AML-193 (cell line): Measurements from ENCODE around the gene LYZL2.
"Not testable (repeated sequence)": the region's sequence is repeated elsewhere in the genome, so short reads cannot be mapped to it uniquely, and the experiment has no call there.

Experiments
- DNase-seq, 2 experiments: peaks; one replicate each; lab custom pipeline; 2025; lab: John Stamatoyannopoulos, UW

LYZL2 gene

DNA sequence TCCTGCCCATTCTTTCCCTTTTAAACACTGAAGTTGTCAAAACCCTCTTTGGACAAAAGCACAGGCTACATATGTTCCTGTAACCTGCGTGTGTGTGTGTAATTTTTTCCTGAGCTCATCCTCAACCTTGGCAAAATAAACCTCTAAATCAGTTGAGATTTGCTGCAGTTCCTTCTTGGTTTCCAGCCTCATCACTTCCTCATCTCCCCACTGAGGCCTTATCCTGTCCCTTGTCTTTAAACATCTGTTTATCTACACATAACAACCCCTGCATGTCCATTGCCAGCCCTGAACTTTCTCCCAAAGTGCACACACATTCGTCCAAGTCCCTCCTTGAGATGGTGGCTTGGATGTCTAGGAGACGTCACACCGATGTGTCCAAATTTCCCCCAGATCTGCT, 35.5 kb downstream of the LYZL2 start:
- no peak for DNase-seq

DNA sequence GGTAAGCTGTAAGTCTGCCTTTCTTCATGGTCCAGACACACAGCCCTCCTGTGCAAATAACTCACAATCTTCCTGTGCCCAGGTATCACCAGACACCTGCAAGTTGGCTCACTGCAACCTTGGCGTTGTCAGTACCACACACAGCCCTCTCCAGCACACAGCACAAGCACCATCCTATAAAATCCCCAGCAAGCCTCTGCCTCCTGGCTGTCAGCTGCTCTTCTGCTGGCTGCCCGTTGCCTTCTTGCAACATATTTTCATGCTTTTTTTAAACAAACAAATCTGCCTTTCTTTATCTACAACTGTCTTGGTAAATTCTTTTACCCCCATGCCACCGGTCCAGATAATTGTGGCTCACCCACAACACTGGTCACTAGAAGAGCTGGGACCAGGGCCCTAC, 36.8 kb downstream of the LYZL2 start:
- not testable (repeated sequence) for DNase-seq

DNA sequence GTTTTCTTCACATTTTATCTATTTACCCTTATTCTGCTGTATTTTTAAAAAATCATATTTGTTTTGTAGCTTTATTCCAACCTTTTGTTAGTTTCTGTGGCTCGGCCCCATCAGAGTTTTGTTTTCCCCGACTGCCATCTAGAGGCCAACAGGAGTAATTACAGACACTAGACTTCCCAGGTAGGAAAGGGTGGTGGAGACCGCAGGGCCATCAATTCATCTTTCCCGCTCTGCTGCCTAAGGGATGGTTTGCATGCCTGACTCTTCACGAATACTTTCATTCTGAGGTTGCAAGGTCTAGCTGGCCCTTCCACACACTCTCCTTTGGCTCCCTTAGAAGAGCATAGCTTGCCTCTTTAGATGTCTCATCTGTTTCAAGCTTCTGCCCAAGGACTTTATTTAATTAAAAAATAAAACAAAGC, 38.3 kb downstream of the LYZL2 start:
- peak; percentile 34 to 36 for DNase-seq

DNA sequence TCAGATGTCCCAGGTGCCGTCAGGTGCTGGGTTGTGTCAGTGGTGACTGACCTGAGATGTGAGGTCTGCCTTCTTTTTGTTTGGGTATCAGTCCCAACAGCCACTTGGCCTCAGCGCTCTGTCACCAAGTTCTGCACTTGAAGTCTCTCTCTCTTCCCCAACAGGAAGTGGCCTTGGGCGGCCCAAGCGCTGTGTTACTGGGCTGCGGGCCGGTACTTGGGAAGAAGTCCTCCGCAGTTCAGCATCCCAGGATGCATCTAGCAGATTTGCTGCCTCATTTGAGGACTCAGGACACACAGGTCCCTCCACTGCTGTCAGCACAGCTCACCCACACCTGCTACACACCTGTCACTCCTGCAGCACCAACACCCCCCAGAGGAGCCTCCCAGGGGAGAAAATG, 40.1 kb downstream of the LYZL2 start:
- no peak for DNase-seq

DNA sequence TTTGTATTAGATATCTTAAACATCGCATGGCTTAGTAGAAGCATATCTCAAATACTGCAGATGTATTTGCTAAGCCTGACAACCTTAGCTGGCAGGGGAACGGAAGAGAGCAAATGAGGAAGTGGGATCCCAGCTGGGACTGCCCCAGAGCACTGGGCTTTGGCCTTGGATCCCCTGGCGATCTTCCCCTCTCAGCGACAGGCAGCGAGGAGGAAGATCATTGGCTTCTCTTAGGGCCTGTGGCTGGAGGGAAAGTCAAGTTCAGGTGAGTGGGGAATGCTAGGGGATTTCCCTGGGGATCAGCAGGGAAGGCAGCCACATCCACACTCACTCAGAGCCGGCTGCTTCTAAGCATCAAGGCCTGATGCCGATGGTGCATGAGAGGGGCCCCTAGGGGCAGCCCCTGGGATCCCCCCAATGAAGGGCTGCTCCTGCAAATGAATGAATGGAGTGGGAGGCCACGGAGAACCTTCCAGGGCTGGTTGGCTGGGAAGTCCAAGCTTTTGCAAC, 42.0 kb downstream of the LYZL2 start:
- peak; percentile 76 to 90 for DNase-seq

DNA sequence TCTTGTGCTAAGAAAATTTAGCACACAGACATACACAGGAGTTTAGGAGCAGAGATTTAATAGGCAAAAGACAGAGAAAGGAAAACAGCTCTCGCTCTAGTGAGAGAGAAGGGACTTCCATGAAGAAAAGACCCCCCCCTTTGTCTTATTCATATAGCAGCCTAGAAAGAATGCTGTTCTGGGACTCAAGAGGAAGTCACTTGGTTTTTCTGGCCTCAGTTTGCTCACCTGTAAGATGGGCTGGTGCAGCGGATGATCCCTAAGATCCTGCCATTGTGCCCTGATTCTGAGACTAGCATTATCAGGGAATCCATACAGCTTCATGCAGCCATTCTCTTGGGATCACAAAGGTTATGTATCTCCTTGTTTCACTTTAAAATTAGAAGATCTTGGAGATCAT, 42.7 kb downstream of the LYZL2 start:
- no peak for DNase-seq

DNA sequence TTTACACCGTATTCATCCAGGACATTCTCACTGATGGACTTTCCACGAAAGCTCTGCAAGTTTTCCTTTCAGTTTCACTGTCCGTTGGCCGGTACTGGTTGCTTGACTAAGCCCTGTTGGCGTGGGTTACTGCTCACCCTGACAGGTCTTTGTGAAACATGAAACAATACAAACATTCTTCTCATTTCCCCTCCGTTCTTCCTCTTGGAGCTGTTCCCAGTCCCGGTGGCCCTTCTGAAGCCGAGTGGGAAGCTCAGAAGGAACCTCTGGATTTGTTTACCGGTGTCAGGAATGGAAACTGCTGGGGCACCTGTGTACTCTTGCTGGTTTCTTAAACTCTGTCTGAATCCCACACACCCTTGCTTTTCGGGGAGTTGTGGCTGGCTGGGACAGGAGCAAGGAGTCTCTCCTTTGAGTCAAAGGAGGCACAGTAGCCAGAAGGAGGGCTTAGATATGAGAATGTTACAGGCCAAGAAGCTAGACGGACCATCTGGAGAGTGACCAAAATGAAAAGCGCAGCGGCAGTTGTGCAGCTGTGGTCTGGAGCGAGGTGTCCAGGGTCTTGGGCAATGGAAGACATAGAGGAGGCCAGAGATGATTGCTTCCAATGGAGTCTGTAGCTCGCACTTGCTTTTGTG, 45.7 kb downstream of the LYZL2 start:
- DNase-seq, result peak; percentile 12 to 41

DNA sequence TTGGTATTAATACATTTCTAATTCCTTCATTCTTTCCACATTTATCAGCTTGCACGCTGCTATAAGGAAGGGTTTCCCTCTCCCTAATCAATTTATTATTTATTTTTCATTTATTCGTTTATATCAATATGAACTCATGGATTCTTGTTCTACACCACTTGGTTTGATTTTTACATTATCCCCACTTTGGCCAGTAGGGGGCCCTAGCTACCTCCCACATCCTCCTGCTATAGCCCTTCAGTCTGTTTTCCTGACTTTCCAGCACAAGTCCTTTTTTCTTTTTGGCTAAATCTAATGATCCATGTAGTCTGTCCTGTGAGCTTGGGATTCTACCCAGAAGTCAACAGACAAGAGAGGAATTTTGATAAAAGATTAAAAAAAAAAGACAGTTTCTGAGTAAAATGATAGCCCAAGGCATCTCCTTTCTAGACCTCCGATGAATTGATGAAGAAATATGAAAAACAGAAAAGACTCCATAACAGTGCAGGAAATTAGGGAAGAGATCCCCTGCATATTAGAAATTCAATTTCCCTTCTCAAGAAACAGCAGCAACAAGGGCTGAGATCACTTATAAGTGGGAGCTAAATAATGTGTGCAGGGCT, 47.7 kb downstream of the LYZL2 start:
- peak; percentile 12 to 30 for DNase-seq

DNA sequence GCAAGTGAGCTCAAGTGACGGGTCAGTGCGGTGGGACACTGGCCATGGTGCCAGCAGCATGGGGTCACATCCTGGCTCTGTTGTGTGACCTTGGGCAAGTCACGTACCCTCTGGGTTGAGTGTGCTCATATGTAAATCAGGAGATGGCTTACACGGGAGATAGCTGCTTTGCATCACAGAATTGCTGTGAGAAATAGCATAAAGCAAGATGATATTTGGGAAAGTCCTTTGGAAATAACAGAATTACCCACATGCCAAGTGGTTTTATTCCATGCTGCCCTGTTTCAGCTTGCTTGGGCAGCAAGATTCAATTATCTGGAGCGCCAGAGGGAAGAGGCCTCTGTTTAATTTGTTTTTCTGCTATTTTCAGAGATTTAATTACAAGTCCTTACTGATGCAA, 48.9 kb downstream of the LYZL2 start:
- DNase-seq, result no peak

DNA sequence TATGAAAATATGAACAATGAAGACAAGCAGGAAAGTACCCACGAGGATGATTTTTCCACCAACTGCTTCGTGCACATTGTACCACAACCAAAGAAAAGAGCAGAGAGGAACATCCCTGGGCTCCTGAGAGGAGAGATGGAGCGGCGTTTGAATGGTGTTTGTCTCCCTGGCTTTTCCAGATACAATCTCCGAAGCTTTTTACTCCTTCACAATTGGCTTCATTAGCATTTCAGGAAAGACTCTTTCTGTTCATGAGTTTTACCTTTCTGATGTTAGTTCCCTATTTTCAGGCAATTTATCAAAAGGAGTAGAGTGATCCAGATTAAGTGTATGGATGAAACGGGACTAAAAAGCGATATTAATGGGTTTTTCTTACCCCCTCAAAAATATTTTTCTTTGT, 49.3 kb downstream of the LYZL2 start:
- DNase-seq, result no peak

DNA sequence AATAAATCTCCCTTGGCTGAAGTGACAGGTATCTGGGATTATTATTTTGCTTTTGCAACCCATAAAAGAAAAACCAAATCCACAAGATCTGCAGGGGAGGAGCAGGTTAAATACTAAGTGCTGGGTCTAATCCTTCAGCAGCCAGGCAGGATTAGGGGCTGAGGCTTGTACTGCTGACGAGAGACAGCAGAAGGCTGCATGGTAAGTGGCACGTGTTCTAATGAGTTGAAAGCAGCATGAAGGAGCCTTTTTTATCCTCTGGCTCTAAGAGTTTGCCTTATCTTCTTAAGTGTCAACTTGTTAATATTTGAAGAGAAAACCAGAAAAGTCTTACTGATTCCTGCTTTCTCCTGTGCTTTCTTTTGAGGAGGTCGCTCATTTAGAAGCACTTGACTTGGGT, 50.0 kb downstream of the LYZL2 start:
- no peak for DNase-seq

DNA sequence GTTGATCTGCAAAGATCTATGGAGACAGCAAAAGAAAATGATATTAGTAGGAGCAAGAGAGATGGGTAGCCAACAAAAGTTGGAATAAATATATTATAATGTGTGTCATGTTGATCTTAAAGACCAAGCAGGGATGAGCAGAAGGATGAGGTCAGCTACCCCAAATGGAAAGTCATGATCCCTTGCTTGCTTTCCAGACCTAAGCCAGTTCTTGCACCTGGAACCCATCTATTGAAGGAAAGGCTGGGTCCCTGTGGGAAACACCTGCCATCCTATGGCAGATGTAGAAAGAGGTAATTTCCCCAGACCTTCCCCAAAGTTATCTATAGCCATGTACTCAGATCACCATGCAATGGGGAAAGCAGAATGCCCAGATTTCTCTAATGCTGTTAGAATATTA, 52.5 kb downstream of the LYZL2 start:
- no peak for DNase-seq

DNA sequence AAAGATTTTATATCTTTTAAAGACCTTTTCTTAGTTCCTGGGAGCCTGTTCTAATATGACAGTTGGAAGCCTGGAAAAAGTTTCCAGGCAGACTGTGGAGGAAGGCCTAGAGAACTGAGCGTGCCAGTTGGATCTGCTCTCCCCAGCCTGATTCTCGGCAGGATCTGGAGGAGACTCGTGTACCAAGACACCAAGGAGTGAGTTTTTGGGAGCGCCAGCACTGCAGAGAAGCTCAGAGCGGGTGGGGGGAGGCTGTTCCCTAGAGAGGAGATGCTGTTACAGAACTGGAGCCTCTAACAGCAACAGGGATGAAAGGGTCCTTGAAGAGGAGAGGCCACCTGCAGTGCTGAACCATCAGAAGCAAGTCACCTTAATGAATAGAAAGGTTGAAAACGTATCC, 52.9 kb downstream of the LYZL2 start:
- DNase-seq, result no peak

DNA sequence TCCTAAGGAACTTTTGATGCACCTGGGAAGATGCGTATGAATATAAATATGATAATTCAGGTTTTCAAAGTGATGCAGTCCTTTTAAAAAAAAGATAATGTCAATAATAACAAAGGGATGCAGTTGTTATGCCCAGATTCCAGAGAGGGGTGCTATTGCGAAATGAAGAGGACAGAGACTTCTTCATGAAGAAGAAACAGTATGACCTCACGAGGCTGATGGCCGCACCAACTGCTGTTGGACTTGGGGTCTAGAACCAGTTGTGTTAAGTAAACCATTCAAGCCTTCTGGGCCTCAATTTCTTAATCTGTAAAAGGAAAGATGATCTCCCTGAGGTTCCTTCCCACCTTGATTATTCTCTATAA, 55.1 kb downstream of the LYZL2 start:
- DNase-seq, result no peak

DNA sequence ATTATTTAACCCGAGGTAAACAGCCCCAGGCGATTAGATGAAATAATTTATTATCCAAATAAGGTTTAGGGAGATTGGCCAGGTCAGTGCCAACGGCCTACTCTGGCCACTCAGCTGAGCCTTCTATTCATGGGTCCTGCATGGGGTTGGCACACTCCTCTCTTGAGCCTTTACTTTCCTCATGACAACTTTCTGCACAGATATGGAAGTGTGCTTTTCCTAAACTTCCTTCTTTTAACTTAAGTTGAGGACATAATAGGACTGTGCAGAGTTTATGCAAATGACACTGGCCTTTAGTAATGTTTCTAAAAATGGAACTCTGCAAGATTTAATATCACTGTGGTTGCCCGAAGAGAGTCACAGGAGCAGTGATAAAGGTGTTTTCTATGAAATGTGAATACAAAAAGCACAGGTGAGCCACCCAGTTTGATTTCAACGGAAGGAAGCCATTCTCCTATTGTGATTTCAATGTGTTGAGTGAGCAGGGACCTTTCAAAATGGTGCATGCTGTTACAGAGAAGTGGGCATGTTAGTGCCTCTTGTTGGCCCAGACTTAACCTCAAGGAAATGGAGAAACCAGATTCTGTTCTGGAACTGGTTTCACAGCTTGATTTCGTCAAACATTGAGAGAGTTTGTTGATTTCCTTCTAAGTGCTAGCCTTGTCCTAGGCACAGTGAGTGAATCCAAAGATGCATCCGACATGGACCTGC, 55.7 kb downstream of the LYZL2 start:
- DNase-seq, result no peak

DNA sequence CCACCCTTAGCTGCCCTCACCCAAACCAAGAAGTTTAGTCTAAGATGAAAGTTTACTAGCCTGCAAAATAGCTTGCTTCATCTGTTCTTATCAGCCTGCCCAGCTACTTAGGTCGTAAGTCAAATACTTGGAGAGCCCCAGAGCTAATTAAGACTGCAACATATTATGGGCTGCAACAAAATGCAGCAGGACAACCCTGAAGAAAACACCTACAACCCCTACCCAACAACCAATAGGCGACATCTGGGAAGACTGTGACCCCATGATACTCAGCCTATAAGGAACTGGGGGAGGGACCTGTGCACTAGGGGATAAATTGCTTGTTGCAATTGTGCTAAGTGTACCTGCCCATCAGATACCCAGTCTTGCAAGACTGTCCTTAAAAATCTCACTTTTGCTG, 64.1 kb downstream of the LYZL2 start:
- no peak for DNase-seq

DNA sequence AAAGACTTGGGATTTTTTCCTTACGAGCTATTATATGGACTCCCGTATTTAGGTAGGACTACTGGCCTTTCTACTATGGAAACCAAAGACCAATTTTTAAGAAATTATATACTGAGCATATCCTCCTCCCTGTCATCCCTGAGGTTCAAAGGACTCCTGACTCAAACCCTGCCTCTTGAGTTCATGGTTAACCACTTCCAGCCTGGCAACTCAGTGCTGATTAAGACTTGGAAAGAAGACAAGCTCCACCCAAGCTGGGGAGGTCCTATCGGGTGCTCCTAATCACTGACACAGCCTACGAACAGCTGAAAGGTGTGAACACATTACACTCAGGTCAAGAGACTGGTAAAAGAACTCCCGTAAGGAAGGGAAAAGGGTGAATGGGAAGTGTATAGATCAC, 66.8 kb downstream of the LYZL2 start:
- DNase-seq, result no peak
